ENCODE results near the gene MFAP4.

- no peak for TF ChIP-seq CTCF (IDR thresholded peaks at IDR 0.05; ENCODE audit: low read length)
- TF ChIP-seq EZH2phosphoT487 (IDR thresholded peaks at IDR 0.05; ENCODE audit: low read length), result no peak
- no peak for TF ChIP-seq EZH2 (optimal IDR thresholded peaks at IDR 0.05; ENCODE audit: low read depth, low read length)
Observed at GRCh38 chr17:19369107-19369778, 17.7 kb downstream of the MFAP4 start.
